EH (cell line): ENCODE results near the gene CSKMT.
A peak's percentile ranks its signal among the peaks of the same experiment; 100 is the strongest.
"Not testable (repeated sequence)": the region's sequence is repeated elsewhere in the genome, so short reads cannot be mapped to it uniquely, and the experiment has no call there.

Experiments
- DNase-seq: peaks from one replicate; pipeline ENCODE4 v3.0.0-alpha.2; 2015; ENCODE audit warnings: low read depth

The CSKMT gene

GRCh38 chr11:62665075-62665598 lies at the start of gene CSKMT, which contains the start of gene C11orf98:
TSS of gene CSKMT (plus strand) at chr11:62665312. CDS start at chr11:62665880, 568 bp downstream.
TSS of gene C11orf98 (minus strand) at chr11:62665210. CDS start at chr11:62665169, 41 bp downstream.
- DNase-seq, result peak; percentile 92

- DNase-seq, result no peak
Measured at GRCh38 chr11:62615521-62615920, 49.6 kb upstream of the CSKMT start.

GRCh38 chr11:62616957-62617356 lies 48.2 kb upstream of the CSKMT start:
- not testable (repeated sequence) for DNase-seq

- no peak for DNase-seq
Measured at GRCh38 chr11:62621027-62621566, 44.0 kb upstream of the CSKMT start.

GRCh38 chr11:62621567-62622470 lies 43.3 kb upstream of the CSKMT start, which contains the start of gene B3GAT3:
TSS of gene B3GAT3 (minus strand) at chr11:62621986. CDS start at chr11:62621947, 39 bp downstream.
- peak; percentile 99 for DNase-seq

GRCh38 chr11:62622476-62623089 lies 42.5 kb upstream of the CSKMT start:
- no peak for DNase-seq

GRCh38 chr11:62627713-62628112 lies 37.4 kb upstream of the CSKMT start:
- no peak for DNase-seq

- no peak for DNase-seq
Measured at GRCh38 chr11:62632492-62632891, 32.6 kb upstream of the CSKMT start.

- DNase-seq, result no peak
Measured at GRCh38 chr11:62644220-62644619, 20.9 kb upstream of the CSKMT start.

- no peak for DNase-seq
Measured at GRCh38 chr11:62645671-62645945, 19.5 kb upstream of the CSKMT start.

- peak; percentile 98 for DNase-seq
Measured at GRCh38 chr11:62645946-62646824, 18.9 kb upstream of the CSKMT start, which contains the start of gene GANAB. TSS of gene GANAB (minus strand) at chr11:62646613. CDS start at chr11:62646599, 14 bp downstream.

GRCh38 chr11:62646825-62647608 lies 18.1 kb upstream of the CSKMT start:
- no peak for DNase-seq

- DNase-seq, result no peak
Measured at GRCh38 chr11:62647609-62648005, 17.5 kb upstream of the CSKMT start.

- DNase-seq, result no peak
Measured at GRCh38 chr11:62648185-62648966, 16.7 kb upstream of the CSKMT start.

GRCh38 chr11:62648967-62649364 lies 16.1 kb upstream of the CSKMT start:
- no peak for DNase-seq

GRCh38 chr11:62649486-62649885 lies 15.6 kb upstream of the CSKMT start:
- DNase-seq, result no peak

GRCh38 chr11:62650283-62650682 lies 14.8 kb upstream of the CSKMT start:
- not testable (repeated sequence) for DNase-seq

GRCh38 chr11:62652161-62653006 lies 12.7 kb upstream of the CSKMT start:
- DNase-seq, result no peak

GRCh38 chr11:62654297-62654696 lies 10.8 kb upstream of the CSKMT start:
- no peak for DNase-seq
